ENCODE results near the gene TMEM109.

- TF ChIP-seq LEF1 (IDR thresholded peaks at IDR 0.05; ENCODE audit: borderline replicate concordance) (no peak), FOXK2 (IDR thresholded peaks at IDR 0.05) (no peak), SP1 (IDR thresholded peaks at IDR 0.05) (no peak), ARNT (IDR thresholded peaks at IDR 0.05) (no peak), PKNOX1 (IDR thresholded peaks at IDR 0.05) (no peak), ZNF384 (IDR thresholded peaks at IDR 0.05) (no peak), FOXA1 (IDR thresholded peaks at IDR 0.05) (no peak), ELF4 (IDR thresholded peaks at IDR 0.05) (no peak)
Observed at GRCh38 chr11:60946601-60947264, 32.8 kb downstream of the TMEM109 start.

Measured in HEK293T (cell line).